ENCODE data around the gene GLI3.

GLI3 gene

DNA sequence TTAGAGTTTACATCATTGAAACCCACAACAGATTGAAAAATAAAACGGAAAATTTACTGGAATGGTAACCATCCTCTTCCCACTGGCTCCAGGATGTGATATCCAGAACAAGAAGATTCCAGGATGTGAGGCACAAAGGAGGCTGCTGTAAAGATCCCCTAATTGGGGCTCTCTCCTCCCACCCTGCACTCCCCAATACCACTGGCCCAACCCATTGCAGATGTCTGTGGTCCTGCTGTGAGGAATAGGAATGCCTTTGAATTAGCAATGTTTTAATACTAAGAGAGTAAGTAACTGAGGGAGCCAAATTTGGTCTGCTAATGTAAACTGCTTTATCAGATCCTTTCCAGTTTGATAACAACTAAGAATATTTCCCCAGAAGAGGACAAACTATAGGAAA lies 308.2 kb downstream of the GLI3 start:
- DNase-seq (ENCODE audit: low read depth in 2 of 2): no peak

DNA sequence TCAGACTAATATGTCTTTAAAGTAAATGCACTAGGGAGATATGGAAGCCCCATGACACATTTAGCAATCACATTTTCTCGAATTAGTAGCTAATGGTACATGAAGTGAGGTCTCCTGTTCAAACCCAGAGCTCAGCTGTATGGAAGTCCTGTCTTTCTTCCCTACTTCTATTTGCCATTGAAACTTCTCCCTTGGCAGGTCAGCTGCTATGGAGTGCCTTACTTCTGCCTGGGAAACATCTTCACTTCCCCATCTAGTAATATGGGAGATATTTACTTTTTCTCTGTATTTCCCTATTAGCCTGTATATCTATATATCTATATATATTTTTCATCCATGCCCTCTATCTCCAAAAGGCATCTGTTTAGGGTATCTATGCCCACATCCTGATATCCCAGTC lies 308.8 kb downstream of the GLI3 start:
- DNase-seq (ENCODE audit: low read depth in 2 of 2): no peak

DNA sequence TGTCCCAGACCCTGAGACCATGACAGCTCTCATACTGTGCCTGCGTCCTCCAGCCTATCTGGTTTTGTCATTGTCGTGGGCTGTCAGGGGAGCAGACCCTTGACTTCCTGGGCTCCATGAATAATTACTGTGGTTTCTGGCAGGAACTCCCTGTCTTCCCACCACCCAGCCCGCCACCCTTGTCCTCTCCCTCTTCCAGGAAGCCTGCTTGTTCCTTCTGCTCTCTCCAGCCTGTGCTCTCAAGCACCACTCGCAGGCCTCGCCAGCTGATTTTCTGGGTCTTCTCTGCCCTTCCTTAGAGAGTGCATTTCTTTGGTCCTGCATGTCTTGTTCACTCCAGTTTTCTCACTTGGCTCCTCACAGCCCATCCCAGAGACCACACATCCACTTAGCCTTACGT lies 309.6 kb downstream of the GLI3 start:
- DNase-seq (ENCODE audit: low read depth in 2 of 2): no peak

DNA sequence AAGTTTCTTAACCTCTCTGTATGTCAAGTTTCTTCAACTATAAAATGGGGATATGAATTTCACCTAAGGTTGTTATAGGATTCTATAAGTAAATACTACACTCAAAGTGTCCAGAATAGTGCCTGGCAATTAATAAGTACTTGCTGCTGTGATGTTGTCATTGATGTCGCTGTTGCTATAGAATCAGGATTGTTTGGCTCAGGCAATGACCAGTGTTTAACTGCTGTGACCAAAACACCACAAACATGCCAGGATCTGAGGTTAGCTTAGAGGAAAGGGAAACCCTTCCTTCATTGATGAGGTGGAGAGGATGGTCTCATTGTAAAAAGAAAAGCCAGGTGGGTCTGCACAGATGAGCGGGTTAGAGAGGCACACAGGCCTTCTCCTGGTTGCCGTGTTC lies 311.1 kb downstream of the GLI3 start:
- DNase-seq (ENCODE audit: low read depth in 2 of 2): no peak

DNA sequence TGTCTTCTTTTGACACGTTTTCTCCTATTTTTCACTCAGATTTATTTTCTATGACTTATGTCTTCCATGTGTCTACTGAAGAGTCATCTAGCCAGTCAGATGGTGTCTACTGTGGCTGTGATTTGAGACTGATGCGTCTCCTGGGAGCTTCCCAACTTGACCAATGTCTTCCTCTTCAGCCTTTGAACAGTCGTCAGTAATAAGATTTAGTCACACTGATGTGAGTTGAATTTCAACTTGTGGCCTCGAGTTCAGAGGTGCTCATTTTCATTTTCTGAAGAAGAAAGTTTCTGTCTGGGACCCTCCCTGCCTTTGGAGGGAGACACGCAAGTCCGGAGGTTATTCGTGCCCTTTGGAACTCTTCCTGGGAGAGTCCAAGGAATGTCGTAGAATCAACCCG lies 312.2 kb downstream of the GLI3 start:
- no peak for DNase-seq (ENCODE audit: low read depth in 2 of 2)

DNA sequence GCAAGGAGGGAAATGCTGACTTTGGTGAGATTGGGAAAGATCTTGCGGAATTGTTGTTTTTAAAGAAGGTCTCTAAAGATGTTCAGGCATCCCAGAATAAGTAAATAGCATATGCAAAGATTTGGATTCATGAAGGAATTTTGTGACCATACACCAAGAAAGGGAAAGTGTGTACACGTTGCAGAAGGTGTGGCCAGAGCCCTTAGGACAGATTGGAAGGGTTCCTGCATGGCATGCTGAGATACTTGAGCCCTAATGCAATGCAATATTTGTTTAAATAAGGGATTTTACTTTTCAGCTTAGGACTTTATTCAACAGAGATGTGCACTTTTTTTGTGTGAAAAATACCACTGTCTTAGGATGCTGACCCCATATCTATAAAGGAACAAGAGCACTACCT lies 314.6 kb downstream of the GLI3 start:
- DNase-seq (ENCODE audit: low read depth in 2 of 2): no peak

DNA sequence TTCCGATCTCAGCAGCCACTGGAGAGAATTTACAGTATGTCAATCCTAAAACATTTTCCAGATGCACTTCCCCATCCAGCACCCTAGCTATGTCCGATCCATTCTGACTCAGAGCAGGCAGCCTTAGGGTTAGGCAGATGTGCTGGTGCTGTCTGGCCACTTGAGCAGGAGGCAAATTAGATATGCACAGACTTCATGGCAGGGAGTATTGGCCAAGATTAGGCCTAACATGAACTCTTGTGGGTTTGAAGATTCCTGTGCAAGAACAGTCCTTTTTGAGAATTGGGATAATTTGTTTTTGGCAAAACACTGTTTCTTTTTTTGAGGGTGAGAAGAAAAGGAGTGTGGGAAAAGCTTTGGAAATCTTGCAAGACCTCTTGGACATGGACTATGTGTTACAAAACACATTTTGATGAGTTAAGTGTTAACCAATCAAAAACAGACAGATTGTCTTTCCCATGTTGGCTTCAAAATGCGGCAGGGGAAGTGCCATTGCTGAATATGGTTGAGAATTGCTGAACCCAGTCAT lies 315.5 kb downstream of the GLI3 start:
- DNase-seq (ENCODE audit: low read depth in 2 of 2): no peak

DNA sequence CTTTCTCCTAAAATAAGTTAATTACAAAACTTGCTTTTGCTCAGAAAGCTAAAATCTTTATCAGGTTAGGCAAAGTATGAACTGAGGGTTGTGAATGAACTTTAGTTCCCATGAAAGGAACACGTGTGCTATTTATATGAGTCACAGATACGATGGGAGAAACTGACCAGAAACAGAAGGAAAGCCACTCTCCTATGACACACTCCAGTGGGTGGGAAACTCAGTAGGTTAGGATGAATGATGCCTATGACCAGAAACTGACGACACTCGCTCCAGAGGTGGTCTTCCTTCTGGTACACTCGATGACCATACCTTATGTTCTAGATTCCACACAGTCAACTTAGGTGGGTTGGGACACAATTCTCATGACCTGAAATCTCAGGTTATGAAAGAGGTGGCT lies 318.4 kb downstream of the GLI3 start:
- no peak for DNase-seq (ENCODE audit: low read depth in 2 of 2)

DNA sequence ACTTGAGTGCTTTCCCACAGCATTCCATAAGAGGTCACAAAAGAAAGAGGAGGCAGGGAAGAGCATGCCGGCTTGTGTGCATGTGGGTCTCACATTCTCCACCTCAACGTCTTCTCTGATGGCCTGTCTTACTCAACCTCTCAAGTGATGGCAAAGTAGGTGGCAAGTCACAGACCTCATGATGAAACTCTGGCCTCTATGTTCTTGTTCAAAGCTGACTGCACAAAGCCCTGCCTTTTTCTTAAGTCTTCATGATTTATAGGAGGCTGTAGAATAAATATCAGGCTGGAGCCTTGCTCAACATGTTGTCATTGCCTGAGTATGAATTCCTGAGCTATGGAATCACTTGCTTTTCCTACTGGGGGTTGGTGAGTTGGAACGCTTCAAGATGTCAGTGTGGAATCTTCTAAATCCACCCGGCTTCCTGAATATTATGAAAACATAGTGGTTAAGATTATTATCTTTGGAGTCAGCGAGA lies 320.5 kb downstream of the GLI3 start:
- no peak for DNase-seq (ENCODE audit: low read depth in 2 of 2)

DNA sequence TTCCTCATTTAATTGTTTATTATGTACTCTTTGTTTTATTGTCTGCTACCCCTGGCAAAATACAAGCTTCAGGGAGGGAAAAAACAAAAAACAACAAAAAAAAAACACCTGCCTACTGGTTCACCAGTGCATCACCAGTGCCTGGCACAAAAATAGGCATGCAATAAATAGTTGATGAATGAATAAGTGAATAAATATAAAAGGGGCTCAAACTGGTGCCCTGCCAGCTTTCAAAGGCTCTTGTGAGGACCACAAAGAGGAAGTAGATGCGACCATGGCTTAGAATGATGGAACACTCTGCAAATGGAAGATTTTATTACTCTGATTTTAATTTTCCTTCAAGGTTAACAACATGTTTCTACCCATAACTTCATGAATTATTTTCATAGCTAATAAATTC lies 321.1 kb downstream of the GLI3 start:
- DNase-seq (ENCODE audit: low read depth in 2 of 2): no peak

DNA sequence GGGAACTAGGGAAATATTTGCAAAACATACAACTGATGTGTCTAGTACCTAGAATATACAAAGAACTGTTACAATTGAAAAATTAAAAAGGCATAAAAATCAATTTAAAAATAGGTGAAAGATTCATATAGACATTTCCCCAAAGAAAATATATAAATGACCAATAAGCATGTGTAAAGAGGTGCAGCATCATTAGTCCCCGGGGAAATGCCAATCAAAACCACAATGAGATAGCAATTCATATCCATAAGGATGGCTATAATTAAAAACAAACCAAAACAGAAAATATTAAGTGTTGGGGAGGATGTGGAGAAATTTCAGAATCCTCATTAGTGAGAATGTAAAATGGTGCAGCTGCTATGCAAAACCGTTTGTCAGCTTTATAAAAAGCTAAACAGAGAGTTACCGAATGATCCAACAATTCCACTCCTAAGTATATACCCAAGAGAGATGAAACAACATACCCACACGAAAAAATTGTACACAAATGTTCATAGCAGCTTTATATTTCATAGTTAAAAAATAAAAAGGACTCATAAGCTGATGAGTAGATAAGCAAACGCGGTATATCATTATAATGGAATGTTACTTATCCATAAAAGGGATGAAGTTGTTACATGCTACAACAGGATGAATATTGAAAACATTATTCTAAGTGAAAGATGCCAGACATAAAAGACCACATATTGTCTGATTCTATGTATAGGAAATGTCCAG lies 324.0 kb downstream of the GLI3 start:
- no peak for DNase-seq (ENCODE audit: low read depth in 2 of 2)

DNA sequence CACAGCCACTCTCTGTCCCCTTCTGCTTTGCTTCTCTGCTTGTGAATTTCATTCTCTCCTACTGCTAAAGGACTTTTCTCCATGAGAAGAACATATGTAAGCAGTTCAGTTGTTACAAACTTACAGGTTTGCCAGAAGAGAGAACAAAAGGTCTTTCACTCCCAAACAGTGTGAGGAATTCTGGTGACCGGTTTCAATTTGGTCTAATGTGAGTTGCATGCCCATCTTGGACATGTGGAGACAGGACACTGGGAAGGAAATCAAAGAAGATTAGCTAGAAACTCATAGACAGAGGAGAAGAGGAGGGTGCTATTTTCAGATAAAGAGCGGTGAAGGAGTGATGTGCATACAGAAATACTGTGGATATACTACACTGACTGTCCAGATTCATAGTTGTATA lies 324.6 kb downstream of the GLI3 start:
- no peak for DNase-seq (ENCODE audit: low read depth in 2 of 2)

DNA sequence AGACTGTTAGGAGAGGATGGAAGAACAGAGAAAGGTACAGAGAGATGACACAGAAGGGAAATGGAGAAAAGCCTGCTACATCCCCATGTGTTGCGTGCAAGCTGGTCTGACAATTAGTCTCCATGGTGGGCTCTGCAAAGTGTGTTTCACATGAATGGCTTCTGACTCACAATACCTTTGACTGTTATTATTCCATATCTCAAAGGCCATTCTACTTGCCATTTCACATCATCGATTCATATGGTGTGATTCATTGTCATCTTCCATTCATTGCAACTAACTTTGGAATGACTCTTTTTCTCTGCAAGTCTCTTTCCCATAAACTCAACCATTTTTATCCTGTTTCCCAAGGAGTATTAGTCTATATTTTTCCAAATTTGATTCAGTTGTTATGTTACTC lies 325.2 kb downstream of the GLI3 start:
- no peak for DNase-seq (ENCODE audit: low read depth in 2 of 2)

All from activated CD4-positive, alpha-beta T cell treated with anti-CD3 and anti-CD28 coated beads for 24 hours (primary cell).